HG02885 (cell line): ENCODE results near the gene PDCD2.
"Not testable (repeated sequence)": the region's sequence is repeated elsewhere in the genome, so short reads cannot be mapped to it uniquely, and the experiment has no call there.

Experiments used
- ATAC-seq: cut with Tn5 transposase; IDR thresholded peaks from one replicate; pipeline ENCODE4 v1.9.1; 2021; ENCODE audit warnings: mild to moderate bottlenecking; ENCODE audit not compliant: unreplicated experiment, poor library complexity

The PDCD2 gene

DNA sequence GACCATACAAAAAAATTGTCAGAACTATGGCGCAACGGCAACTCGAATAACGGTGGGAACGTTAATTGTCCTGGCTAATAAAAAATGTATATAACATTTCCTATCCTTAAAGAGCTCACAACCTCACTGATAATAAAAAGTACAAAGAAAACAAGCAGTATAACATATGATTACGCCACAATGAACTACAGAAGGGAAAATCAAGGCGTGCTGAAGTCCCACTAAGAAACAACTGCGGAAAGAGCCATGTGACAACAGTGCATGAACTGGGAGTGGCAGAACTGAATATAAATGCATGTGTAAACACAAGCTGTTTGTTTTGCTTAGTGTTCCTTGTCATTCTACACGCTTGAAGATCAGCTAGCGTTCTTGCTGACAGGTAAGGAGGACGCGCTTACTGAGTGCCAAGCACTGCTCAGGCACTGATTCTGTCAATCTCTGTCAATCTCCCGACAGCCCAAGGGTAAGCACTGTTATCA lies 30.9 kb downstream of the PDCD2 start:
- ATAC-seq: peak; percentile 33

DNA sequence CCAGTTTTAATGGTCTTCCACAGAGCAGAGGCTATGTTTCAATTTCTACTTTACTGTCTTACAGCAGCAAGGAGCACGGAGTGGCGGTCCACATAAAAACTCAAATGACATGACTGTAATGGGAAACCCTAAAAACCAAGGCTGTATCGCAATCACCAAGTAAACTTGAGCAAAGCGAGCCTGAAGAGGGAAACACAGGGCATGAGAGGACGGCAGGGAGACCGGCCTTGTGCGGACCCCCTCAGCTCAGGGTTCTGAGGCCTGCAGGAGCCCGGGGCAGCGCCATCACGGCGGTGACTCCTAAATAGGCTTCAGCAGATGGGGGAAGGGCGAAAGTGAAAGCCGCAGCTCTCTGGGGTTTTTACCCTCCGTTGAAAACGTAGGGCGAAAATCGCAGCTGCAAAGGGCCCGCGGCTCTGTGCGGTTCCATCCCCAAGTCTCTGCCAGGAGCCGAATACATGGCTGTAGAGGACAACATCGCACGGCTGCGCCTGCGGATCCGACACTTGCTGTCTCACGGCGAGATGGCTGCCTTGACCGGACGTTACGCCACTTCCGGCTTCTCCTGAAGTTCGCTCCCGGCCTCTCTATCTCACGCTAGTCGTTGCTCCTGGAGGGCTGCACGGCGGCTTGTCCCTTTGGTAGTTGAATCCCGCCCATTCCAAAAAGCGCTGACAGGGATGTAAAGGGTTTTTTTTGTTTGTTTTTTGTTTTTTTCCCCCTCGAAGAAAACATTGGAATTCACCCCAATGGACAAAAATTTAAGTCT lies 31.5 kb downstream of the PDCD2 start, which contains the start of gene PSMB1:
PSMB1 (minus strand) TSS at position 543 of the 769 bp plus-strand sequence; CDS start at position 478, 65 bp downstream.
- peak; percentile 63 for ATAC-seq

DNA sequence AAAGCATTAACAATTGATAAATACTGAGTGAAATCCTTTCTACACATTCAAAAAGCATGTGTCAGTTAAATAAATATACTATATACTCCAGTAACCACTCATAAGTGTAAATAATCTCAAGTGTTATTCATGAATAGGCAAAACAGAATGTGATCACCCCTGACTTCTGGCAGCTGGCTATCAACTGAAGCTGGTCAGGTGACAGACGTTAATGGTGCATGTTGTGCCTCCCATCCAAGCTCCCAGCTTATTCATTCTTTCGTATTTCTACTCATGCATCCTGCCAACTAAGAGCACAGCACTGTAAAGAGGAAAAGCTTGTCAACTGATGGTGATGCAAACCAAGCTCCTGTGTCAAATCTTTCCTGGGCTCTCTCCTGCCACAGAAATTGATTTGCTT lies 39.0 kb downstream of the PDCD2 start:
- no peak for ATAC-seq

DNA sequence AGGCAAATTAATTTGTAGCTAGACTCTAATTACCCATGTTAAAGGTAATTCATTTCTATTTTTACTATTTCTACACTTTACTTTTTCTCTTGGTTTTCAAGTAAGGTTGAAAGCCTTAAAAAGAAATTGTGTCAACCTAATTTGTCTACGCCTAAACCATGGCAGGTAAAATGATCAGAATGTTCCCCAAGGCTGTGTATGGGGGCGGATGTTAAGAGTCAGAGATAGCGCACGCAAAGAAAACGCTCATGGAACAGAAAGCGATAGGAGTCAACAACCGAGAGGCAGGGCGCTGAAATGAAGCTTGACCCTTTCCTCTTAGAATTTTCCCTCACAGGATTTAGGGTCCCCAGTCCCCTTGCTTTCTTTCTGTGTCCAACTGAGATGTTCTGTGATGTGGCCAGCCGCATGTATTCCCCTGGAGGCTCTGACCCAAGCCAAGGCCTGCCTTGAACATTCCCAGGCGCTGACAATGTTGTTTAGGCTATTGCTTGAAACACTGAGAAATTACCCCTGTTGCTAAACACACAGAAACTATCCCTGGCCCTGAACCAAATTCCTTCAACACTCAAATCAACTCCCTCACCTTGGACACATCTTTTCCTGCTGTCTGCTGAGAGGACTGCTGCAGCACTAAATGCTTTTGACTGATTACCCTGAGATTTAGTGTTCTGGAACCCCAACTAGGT lies 42.3 kb downstream of the PDCD2 start:
- no peak for ATAC-seq

- ATAC-seq: no peak
Measured at GRCh38 chr6:170537329-170537728, 47.1 kb downstream of the PDCD2 start.

- no peak for ATAC-seq
Measured at GRCh38 chr6:170536671-170537070, 47.8 kb downstream of the PDCD2 start.

- ATAC-seq: no peak
Measured at GRCh38 chr6:170535004-170535403, 49.4 kb downstream of the PDCD2 start.

DNA sequence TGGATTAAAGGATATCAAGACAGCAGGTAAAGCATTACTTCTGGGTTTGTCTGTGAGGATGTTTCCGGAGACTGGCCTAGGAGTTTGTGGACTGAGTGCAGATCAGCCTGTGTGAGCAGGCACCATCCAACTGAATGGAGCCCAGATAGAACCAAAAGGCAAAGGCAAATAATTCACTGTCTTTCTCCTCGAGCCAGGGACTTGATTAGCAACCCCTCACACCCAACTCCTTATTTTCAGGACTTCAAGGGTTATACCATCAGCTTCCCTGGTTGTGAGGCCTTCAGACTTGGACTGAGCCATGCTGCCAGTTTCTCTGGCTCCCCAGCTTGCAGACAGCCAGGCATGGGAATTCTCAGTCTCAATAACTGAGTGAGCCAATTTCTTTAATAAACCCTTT lies 50.6 kb downstream of the PDCD2 start:
- ATAC-seq: no peak

- ATAC-seq: no peak
Measured at GRCh38 chr6:170532867-170533488, 51.5 kb downstream of the PDCD2 start.

- peak; percentile 69 for ATAC-seq
Measured at GRCh38 chr6:170529839-170530469, 54.5 kb downstream of the PDCD2 start.

DNA sequence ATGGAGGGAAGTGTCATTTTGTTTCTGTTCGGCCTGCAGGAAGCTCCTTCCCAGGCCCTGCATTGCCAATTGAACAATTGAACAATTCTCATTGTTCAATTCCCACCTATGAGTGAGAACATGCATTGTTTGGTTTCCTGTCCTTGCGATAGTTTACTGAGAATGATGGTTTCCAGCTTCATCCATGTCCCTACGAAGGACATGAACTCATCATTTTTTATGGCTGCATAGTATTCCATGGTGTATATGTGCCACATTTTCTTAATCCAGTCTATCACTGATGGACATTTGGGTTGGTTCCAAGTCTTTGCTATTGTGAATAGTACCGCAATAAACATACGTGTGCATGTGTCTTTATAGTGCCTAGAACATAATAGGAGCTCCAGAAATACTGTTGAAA lies 56.4 kb downstream of the PDCD2 start:
- ATAC-seq: not testable (repeated sequence)

GRCh38 chr6:170525795-170526194 lies 58.6 kb downstream of the PDCD2 start:
- no peak for ATAC-seq
